PC-3 (cell line): ENCODE data around the gene HOXD11. TPM values are rescaled to one million over a fixed set of nuclear protein-coding genes. Genes with fewer than 3 reads are reported as not detected.
A peak's percentile ranks its signal among the peaks of the same experiment; 100 is the strongest.

ENCODE experiments used
- ATAC-seq: fragments of 200-7000 bp; cut with Tn5 transposase; 2 replicates; pipeline ENCODE4 v1.9.1; 2020; ENCODE audit warnings: mild to moderate bottlenecking, moderate library complexity
- BruUV-seq: library from RNA; stranded (reverse); fragments of 400-500 nt; replicated peaks from 2 replicates; lab custom pipeline; 2021; lab: Mats Ljungman, UMichigan
- CTCF ChIA-PET: fragments of 300-600 bp; sonication (Branson Sonifier 250); formaldehyde crosslinking; loops from one replicate; lab custom pipeline; 2022; ENCODE audit warnings: antibody characterized with exemption; lab: Charles Lee
- POLR2A ChIA-PET: fragments of 300-600 bp; sonication (Branson Sonifier 250); formaldehyde crosslinking; loops from one replicate; lab custom pipeline; 2022; ENCODE audit warnings: antibody characterized with exemption; ENCODE audit not compliant: unreplicated experiment; lab: Charles Lee
- DNase-seq: peaks from one replicate; pipeline ENCODE4 v3.0.0-alpha.2; 2015
- H2AFZ ChIP-seq: fragments of 300-600 bp; sonication (generic); 2 replicates; pipeline ENCODE4 v1.6.0; 2016; ENCODE audit warnings: antibody characterized with exemption, low read length
- H3F3A ChIP-seq: fragments of 300-600 bp; sonication (generic); one replicate; pipeline ENCODE4 v1.6.0; 2017; ENCODE audit warnings: antibody characterized with exemption, low read length, control low read depth, mild to moderate bottlenecking; ENCODE audit not compliant: unreplicated experiment
- H3K27ac ChIP-seq: fragments of 300-600 bp; sonication (generic); 2 replicates; pipeline ENCODE4 v1.5.1; 2016; ENCODE audit warnings: mild to moderate bottlenecking, low read length
- H3K27me3 ChIP-seq: fragments of 300-600 bp; sonication (generic); 2 replicates; pipeline ENCODE4 v1.6.1; 2016; ENCODE audit warnings: low read length, mixed read lengths
- H3K36me3 ChIP-seq: fragments of 300-600 bp; sonication (generic); 2 replicates; pipeline ENCODE4 v1.6.1; 2016; ENCODE audit warnings: low read depth, mixed run types, low read length, mixed read lengths
- H3K4me1 ChIP-seq: fragments of 300-600 bp; sonication (generic); 2 replicates; pipeline ENCODE4 v1.5.1; 2016; ENCODE audit warnings: low read length; ENCODE audit not compliant: insufficient read depth
- H3K4me2 ChIP-seq: fragments of 300-600 bp; sonication (generic); 2 replicates; pipeline ENCODE4 v1.6.0; 2016; ENCODE audit warnings: low read length
- H3K4me3 ChIP-seq: fragments of 300-600 bp; sonication (generic); 2 replicates; pipeline ENCODE4 v1.5.1; 2016; ENCODE audit warnings: mild to moderate bottlenecking, low read length, mixed read lengths
- H3K79me2 ChIP-seq: fragments of 300-600 bp; sonication (generic); 2 replicates; pipeline ENCODE4 v1.6.1; 2017; ENCODE audit warnings: low read length, mixed read lengths
- H3K9ac ChIP-seq: fragments of 300-600 bp; sonication (generic); 2 replicates; pipeline ENCODE4 v1.6.0; 2016; ENCODE audit warnings: mild to moderate bottlenecking, low read length
- H3K9me2 ChIP-seq: fragments of 300-600 bp; sonication (generic); replicated peaks from 2 replicates; pipeline ENCODE4 v1.6.1; 2016; ENCODE audit warnings: mixed run types, low read length, mixed read lengths
- H3K9me3 ChIP-seq: fragments of 300-600 bp; sonication (generic); 2 replicates; pipeline ENCODE4 v1.6.1; 2016; ENCODE audit warnings: low read length, mixed read lengths
- H4K20me1 ChIP-seq: fragments of 300-600 bp; sonication (generic); 2 replicates; pipeline ENCODE4 v1.6.1; 2016; ENCODE audit warnings: low read length, mixed read lengths
- CTCF ChIP-seq: fragments of 300-600 bp; sonication (generic); conservative IDR thresholded peaks from 2 replicates; pipeline ENCODE4 v1.5.1; 2017; ENCODE audit warnings: antibody characterized with exemption, low read depth, mild to moderate bottlenecking, low read length
- EZH2 ChIP-seq: fragments of 300-600 bp; sonication (generic); IDR thresholded peaks from one replicate; pipeline ENCODE4 v1.6.1; 2017; ENCODE audit warnings: antibody characterized with exemption, mild to moderate bottlenecking, low read length; ENCODE audit not compliant: unreplicated experiment
- EZH2phosphoT487 ChIP-seq: fragments of 300-600 bp; sonication (generic); IDR thresholded peaks from 2 replicates; pipeline ENCODE4 v1.6.1; 2018; ENCODE audit warnings: mild to moderate bottlenecking, antibody characterized with exemption, low read length, borderline replicate concordance
- intact Hi-C: fragments of 100-400 bp; cut with micrococcal nuclease; formaldehyde crosslinking; loops from 2 replicates; pipeline ENCODE4 v1.9.0; 2023
- total RNA-seq: library from RNA; depleted of rRNA; stranded (reverse); fragments of >200 nt; gene quantifications from 2 replicates; pipeline ENCODE4 v1.2.3, GENCODE V29; 2014

Gene HOXD11
- total RNA-seq, 1 experiment from 2014 or later = not detected

GRCh38 chr2:176117823-176118371, 10.8 kb downstream of the HOXD11 start:
- H3K9ac ChIP-seq = no peak overlapping the region
- H4K20me1 ChIP-seq = no peaks in the 10 kb centered on the region
- H3K4me2 ChIP-seq = no peak overlapping the region
- H3K9me2 ChIP-seq = no peaks in the 10 kb centered on the region
- H3K27ac ChIP-seq = no peak overlapping the region
- ChIA-PET POLR2A (no interaction called here), CTCF (no interaction called here)
- H3K4me1 ChIP-seq = no peaks in the 10 kb centered on the region
- no peaks in the 10 kb centered on the region for H3F3A ChIP-seq
- peaks cover 19% of the 10 kb centered on the region; the same call in 1 of the 2 replicates for H3K27me3 ChIP-seq
- intact Hi-C loops = no loop called here
- no peaks in the 10 kb centered on the region for H3K9me3 ChIP-seq
- no peak overlapping the region for H2AFZ ChIP-seq
- TF ChIP-seq CTCF (no peak), EZH2phosphoT487 (no peak), EZH2 (no peak)
- H3K36me3 ChIP-seq = no peaks in the 10 kb centered on the region
- ATAC-seq = no peak
- DNase-seq = no peak
- no TSS peak for BruUV-seq
- no peak overlapping the region for H3K4me3 ChIP-seq
- no peaks in the 10 kb centered on the region for H3K79me2 ChIP-seq

GRCh38 chr2:176118601-176119339, 11.7 kb downstream of the HOXD11 start:
- H3K4me3 ChIP-seq = no peak overlapping the region
- H3K9ac ChIP-seq = no peak overlapping the region
- peak; percentile 31; the same call in 1 of the 2 replicates for ATAC-seq
- H3F3A ChIP-seq = no peaks in the 10 kb centered on the region
- H3K4me2 ChIP-seq = peak overlapping the region; percentile 56; the same call in 1 of the 2 replicates
- BruUV-seq = no TSS peak
- H3K36me3 ChIP-seq = no peaks in the 10 kb centered on the region
- no peak overlapping the region for H2AFZ ChIP-seq
- H3K4me1 ChIP-seq = no peaks in the 10 kb centered on the region
- DNase-seq = peak; percentile 54
- CTCF ChIA-PET = no interaction called here
- no peaks in the 10 kb centered on the region for H3K79me2 ChIP-seq
- no peaks in the 10 kb centered on the region for H4K20me1 ChIP-seq
- POLR2A ChIA-PET = no interaction called here
- no peak for TF ChIP-seq EZH2phosphoT487
- peak; percentile 78 for TF ChIP-seq CTCF
- H3K9me2 ChIP-seq = no peaks in the 10 kb centered on the region
- no peak overlapping the region for H3K27ac ChIP-seq
- intact Hi-C loops = no loop called here
- peaks cover 11% of the 10 kb centered on the region; the same call in 1 of the 2 replicates for H3K27me3 ChIP-seq
- no peaks in the 10 kb centered on the region for H3K9me3 ChIP-seq
